Measurements from ENCODE around the gene LAMA5.

DNA sequence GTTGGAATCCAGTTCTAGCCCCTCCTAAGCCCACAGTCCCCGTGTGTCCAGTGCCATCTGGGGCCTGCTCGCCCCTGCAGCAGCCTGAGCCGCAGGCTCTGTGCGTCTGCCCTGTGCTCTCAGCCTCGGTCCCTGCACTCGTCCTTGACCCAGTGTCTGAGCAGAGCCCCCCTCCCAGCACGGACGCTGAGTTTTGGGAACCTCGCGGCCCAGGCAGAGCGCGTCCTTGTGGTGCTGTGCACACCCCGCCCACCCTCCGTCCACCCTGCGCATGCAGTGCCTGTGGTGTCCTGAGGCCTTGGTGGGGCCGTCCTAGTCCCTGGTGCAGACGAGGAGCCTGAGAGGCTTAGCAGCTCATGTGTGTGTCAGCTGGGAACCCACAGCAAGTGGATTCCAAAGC is 97.2 kb downstream of the LAMA5 start:
- TF ChIP-seq, protein P1, sequence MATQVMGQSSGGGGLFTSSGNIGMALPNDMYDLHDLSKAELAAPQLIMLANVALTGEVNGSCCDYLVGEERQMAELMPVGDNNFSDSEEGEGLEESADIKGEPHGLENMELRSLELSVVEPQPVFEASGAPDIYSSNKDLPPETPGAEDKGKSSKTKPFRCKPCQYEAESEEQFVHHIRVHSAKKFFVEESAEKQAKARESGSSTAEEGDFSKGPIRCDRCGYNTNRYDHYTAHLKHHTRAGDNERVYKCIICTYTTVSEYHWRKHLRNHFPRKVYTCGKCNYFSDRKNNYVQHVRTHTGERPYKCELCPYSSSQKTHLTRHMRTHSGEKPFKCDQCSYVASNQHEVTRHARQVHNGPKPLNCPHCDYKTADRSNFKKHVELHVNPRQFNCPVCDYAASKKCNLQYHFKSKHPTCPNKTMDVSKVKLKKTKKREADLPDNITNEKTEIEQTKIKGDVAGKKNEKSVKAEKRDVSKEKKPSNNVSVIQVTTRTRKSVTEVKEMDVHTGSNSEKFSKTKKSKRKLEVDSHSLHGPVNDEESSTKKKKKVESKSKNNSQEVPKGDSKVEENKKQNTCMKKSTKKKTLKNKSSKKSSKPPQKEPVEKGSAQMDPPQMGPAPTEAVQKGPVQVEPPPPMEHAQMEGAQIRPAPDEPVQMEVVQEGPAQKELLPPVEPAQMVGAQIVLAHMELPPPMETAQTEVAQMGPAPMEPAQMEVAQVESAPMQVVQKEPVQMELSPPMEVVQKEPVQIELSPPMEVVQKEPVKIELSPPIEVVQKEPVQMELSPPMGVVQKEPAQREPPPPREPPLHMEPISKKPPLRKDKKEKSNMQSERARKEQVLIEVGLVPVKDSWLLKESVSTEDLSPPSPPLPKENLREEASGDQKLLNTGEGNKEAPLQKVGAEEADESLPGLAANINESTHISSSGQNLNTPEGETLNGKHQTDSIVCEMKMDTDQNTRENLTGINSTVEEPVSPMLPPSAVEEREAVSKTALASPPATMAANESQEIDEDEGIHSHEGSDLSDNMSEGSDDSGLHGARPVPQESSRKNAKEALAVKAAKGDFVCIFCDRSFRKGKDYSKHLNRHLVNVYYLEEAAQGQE (IDR thresholded peaks at IDR 0.05; ENCODE audit: unreplicated experiment): no peak
- no peak for TF ChIP-seq EZH2phosphoT487 (IDR thresholded peaks at IDR 0.05; ENCODE audit: unreplicated experiment)

All from GM23338 (cell line).